Fibroblast of villous mesenchyme (primary cell): Measurements from ENCODE around the gene NUMB. TPM values are rescaled to one million over a fixed set of nuclear protein-coding genes. Genes with fewer than 3 reads are reported as not detected.

Experiments used
- DNase-seq: peaks from one replicate; pipeline ENCODE4 v3.0.0-alpha.2; 2010; ENCODE audit warnings: low read depth
- H3K4me3 ChIP-seq: 2 replicates; pipeline ENCODE4 v1.5.1; 2011; ENCODE audit warnings: low read depth, mild to moderate bottlenecking, low read length
- CTCF ChIP-seq: IDR thresholded peaks from 2 replicates; pipeline ENCODE4 v1.5.1; 2012; ENCODE audit warnings: low read depth, mild to moderate bottlenecking, low read length; ENCODE audit not compliant: insufficient read depth
- total RNA-seq: library from RNA; depleted of rRNA; stranded (reverse); fragments of >200 nt; gene quantifications from 2 replicates; pipeline ENCODE4 v1.2.3, GENCODE V29; 2012

The NUMB gene
- total RNA-seq, 1 donor: 35.4 TPM

- H3K4me3 ChIP-seq: no peak overlapping the region
- no peak for DNase-seq
- TF ChIP-seq CTCF: no peak
Observed at GRCh38 chr14:73236157-73236556, 222.2 kb downstream of the NUMB start.

- TF ChIP-seq CTCF: no peak
- peak; percentile 58 for DNase-seq
- H3K4me3 ChIP-seq: no peak overlapping the region
Observed at GRCh38 chr14:73235531-73236155, 222.7 kb downstream of the NUMB start.

GRCh38 chr14:73234586-73235394 is 223.6 kb downstream of the NUMB start:
- H3K4me3 ChIP-seq: no peak overlapping the region
- no peak for DNase-seq
- TF ChIP-seq CTCF: no peak

- no peak for DNase-seq
- H3K4me3 ChIP-seq: no peak overlapping the region
- no peak for TF ChIP-seq CTCF
Observed at GRCh38 chr14:73234029-73234428, 224.3 kb downstream of the NUMB start.

- H3K4me3 ChIP-seq: no peak overlapping the region
- DNase-seq: no peak
- no peak for TF ChIP-seq CTCF
Observed at GRCh38 chr14:73233564-73233963, 224.8 kb downstream of the NUMB start.

GRCh38 chr14:73232984-73233383 is 225.4 kb downstream of the NUMB start:
- DNase-seq: no peak
- TF ChIP-seq CTCF: no peak
- H3K4me3 ChIP-seq: no peak overlapping the region
